ENCODE data around the gene OR2Y1. TPM values are rescaled to one million over a fixed set of nuclear protein-coding genes. Genes with fewer than 3 reads are reported as not detected.
"Not testable (repeated sequence)": the region's sequence is repeated elsewhere in the genome, so short reads cannot be mapped to it uniquely, and the experiment has no call there.

The OR2Y1 gene
- total RNA-seq: not detected

GRCh38 chr5:180739958-180740357 is at the start of gene OR2Y1:
Gene OR2Y1 (minus strand): TSS chr5:180740058. CDS start chr5:180740058, 0 bp downstream.
- peaks cover 15% of the 10 kb centered on the region for H3K27me3 Mint-ChIP-seq (ENCODE audit: low read depth)
- intact Hi-C loops (cut with micrococcal nuclease): no loop called here
- CTCF ChIA-PET: no interaction called here
- H3K9me3 Mint-ChIP-seq: no peaks in the 10 kb centered on the region
- H3K4me1 Mint-ChIP-seq (ENCODE audit: low read depth): no peaks in the 10 kb centered on the region
- no peak within 1 kb of the TSS for H3K27ac Mint-ChIP-seq
- DNase-seq: no peak
- H3K36me3 Mint-ChIP-seq (ENCODE audit: low read depth): no peaks in the 10 kb centered on the region
- no peak within 1 kb of the TSS for H3K4me3 Mint-ChIP-seq

GRCh38 chr5:180788651-180789410 is 49.0 kb upstream of the OR2Y1 start:
- H3K36me3 Mint-ChIP-seq (ENCODE audit: low read depth); H3K9me3 Mint-ChIP-seq; DNase-seq; intact Hi-C loops (cut with micrococcal nuclease); H3K27me3 Mint-ChIP-seq (ENCODE audit: low read depth); H3K27ac Mint-ChIP-seq; H3K4me3 Mint-ChIP-seq: not testable (repeated sequence)
- CTCF ChIA-PET: interaction anchor here (0.7 to 1.2 kb wide), 2 partner anchors 13 to 428 kb away, joined by 3 read pairs; no protein-coding TSS in a partner anchor
- H3K4me1 Mint-ChIP-seq (ENCODE audit: low read depth): peaks cover 31% of the 10 kb centered on the region

- Mint-ChIP-seq H3K27me3 (ENCODE audit: low read depth) (no peaks in the 10 kb centered on the region), H3K9me3 (no peaks in the 10 kb centered on the region), H3K27ac (peak overlapping the region; percentile 39), H3K4me3 (no peak overlapping the region), H3K36me3 (ENCODE audit: low read depth) (peaks cover 8% of the 10 kb centered on the region), H3K4me1 (ENCODE audit: low read depth) (peaks cover 23% of the 10 kb centered on the region)
- no peak for DNase-seq
- CTCF ChIA-PET: no interaction called here
- intact Hi-C loops (cut with micrococcal nuclease): no loop called here
Measured at GRCh38 chr5:180787711-180788431, 48.0 kb upstream of the OR2Y1 start.

- H3K4me1 Mint-ChIP-seq (ENCODE audit: low read depth): peaks cover 27% of the 10 kb centered on the region
- intact Hi-C loops (cut with micrococcal nuclease): no loop called here
Measured at GRCh38 chr5:180786531-180787398, 46.9 kb upstream of the OR2Y1 start.

GRCh38 chr5:180785794-180786221 is 46.0 kb upstream of the OR2Y1 start:
- Mint-ChIP-seq H3K4me1 (ENCODE audit: low read depth) (peaks cover 26% of the 10 kb centered on the region), H3K9me3 (no peaks in the 10 kb centered on the region), H3K27ac (peak overlapping the region; percentile 84), H3K36me3 (ENCODE audit: low read depth) (peaks cover 7% of the 10 kb centered on the region), H3K4me3 (no peak overlapping the region), H3K27me3 (ENCODE audit: low read depth) (no peaks in the 10 kb centered on the region)
- intact Hi-C loops (cut with micrococcal nuclease): loop anchor here (2.0 kb wide), 2 partner anchors 75 to 83 kb away; partner anchors contain the start of gene ZFP62
- DNase-seq: no peak
- CTCF ChIA-PET: interaction anchor here (0.9 to 3.2 kb wide), 5 partner anchors 16 to 101 kb away, joined by 3 to 12 read pairs (median 4); no protein-coding TSS in a partner anchor

More at GRCh38 chr5:180786531-180787398, 46.9 kb upstream of the OR2Y1 start:
- peak overlapping the region; percentile 84 for H3K27ac Mint-ChIP-seq
- DNase-seq: no peak
- no peaks in the 10 kb centered on the region for H3K27me3 Mint-ChIP-seq (ENCODE audit: low read depth)
- H3K9me3 Mint-ChIP-seq: no peaks in the 10 kb centered on the region
- H3K36me3 Mint-ChIP-seq (ENCODE audit: low read depth): peaks cover 8% of the 10 kb centered on the region
- H3K4me3 Mint-ChIP-seq: no peak overlapping the region
- CTCF ChIA-PET: interaction anchor here (0.9 to 2.0 kb wide), 3 partner anchors 21 to 102 kb away, joined by 3 to 4 read pairs (median 4); no protein-coding TSS in a partner anchor

- intact Hi-C loops (cut with micrococcal nuclease): loop anchor here (2.0 kb wide), 2 partner anchors 76 to 84 kb away; partner anchors contain the start of gene ZFP62
Measured at GRCh38 chr5:180785121-180785781, 45.4 kb upstream of the OR2Y1 start.

GRCh38 chr5:180784497-180785097 is 44.7 kb upstream of the OR2Y1 start:
- Mint-ChIP-seq H3K27ac (no peak overlapping the region), H3K27me3 (ENCODE audit: low read depth) (no peaks in the 10 kb centered on the region), H3K36me3 (ENCODE audit: low read depth) (peaks cover 4% of the 10 kb centered on the region), H3K4me1 (ENCODE audit: low read depth) (peaks cover 20% of the 10 kb centered on the region), H3K9me3 (no peaks in the 10 kb centered on the region), H3K4me3 (no peak overlapping the region)
- CTCF ChIA-PET: interaction anchor here (0.6 to 3.2 kb wide), 10 partner anchors 15 to 315 kb away, joined by 3 to 12 read pairs (median 4); partner anchors contain the start of gene ZFP62
- peak; percentile 89 for DNase-seq
- intact Hi-C loops (cut with micrococcal nuclease): loop anchor here (1.0 to 5.0 kb wide), 4 partner anchors 76 to 375 kb away; partner anchors contain the start of gene ZFP62

More at GRCh38 chr5:180785121-180785781, 45.4 kb upstream of the OR2Y1 start:
- Mint-ChIP-seq H3K9me3 (no peaks in the 10 kb centered on the region), H3K4me1 (ENCODE audit: low read depth) (peaks cover 24% of the 10 kb centered on the region), H3K27me3 (ENCODE audit: low read depth) (no peaks in the 10 kb centered on the region), H3K4me3 (no peak overlapping the region), H3K36me3 (ENCODE audit: low read depth) (peaks cover 5% of the 10 kb centered on the region), H3K27ac (peak overlapping the region; percentile 84)
- CTCF ChIA-PET: interaction anchor here (0.6 to 3.2 kb wide), 10 partner anchors 15 to 314 kb away, joined by 3 to 12 read pairs (median 4); partner anchors contain the start of gene ZFP62
- DNase-seq: no peak

GRCh38 chr5:180783340-180784052 is 43.6 kb upstream of the OR2Y1 start:
- H3K27ac Mint-ChIP-seq: no peak overlapping the region
- no peaks in the 10 kb centered on the region for H3K27me3 Mint-ChIP-seq (ENCODE audit: low read depth)
- no peak for DNase-seq
- no peaks in the 10 kb centered on the region for H3K9me3 Mint-ChIP-seq
- CTCF ChIA-PET: interaction anchor here (0.9 to 3.2 kb wide), 8 partner anchors 17 to 376 kb away, joined by 3 to 12 read pairs (median 4); partner anchors contain the start of gene ZFP62
- peaks cover 20% of the 10 kb centered on the region for H3K4me1 Mint-ChIP-seq (ENCODE audit: low read depth)
- H3K4me3 Mint-ChIP-seq: no peak overlapping the region
- H3K36me3 Mint-ChIP-seq (ENCODE audit: low read depth): no peaks in the 10 kb centered on the region
- intact Hi-C loops (cut with micrococcal nuclease): loop anchor here (1.0 to 5.0 kb wide), 4 partner anchors 77 to 376 kb away; partner anchors contain the start of gene ZFP62

GRCh38 chr5:180782748-180783147 is 42.9 kb upstream of the OR2Y1 start:
- peaks cover 18% of the 10 kb centered on the region for H3K4me1 Mint-ChIP-seq (ENCODE audit: low read depth)
- H3K36me3 Mint-ChIP-seq (ENCODE audit: low read depth): no peaks in the 10 kb centered on the region
- no peak for DNase-seq

GRCh38 chr5:180781900-180782326 is 42.1 kb upstream of the OR2Y1 start:
- not testable (repeated sequence) for H3K27me3 Mint-ChIP-seq (ENCODE audit: low read depth); H3K9me3 Mint-ChIP-seq; H3K4me3 Mint-ChIP-seq; H3K36me3 Mint-ChIP-seq (ENCODE audit: low read depth); H3K27ac Mint-ChIP-seq; DNase-seq
- CTCF ChIA-PET: interaction anchor here (1.3 to 1.5 kb wide), 2 partner anchors 55 to 377 kb away, joined by 3 to 4 read pairs; no protein-coding TSS in a partner anchor
- intact Hi-C loops (cut with micrococcal nuclease): loop anchor here (5.0 kb wide), 1 partner anchor 270 kb away; no protein-coding TSS in a partner anchor
- H3K4me1 Mint-ChIP-seq (ENCODE audit: low read depth): peaks cover 18% of the 10 kb centered on the region

More at GRCh38 chr5:180782748-180783147, 42.9 kb upstream of the OR2Y1 start:
- no peak overlapping the region for H3K4me3 Mint-ChIP-seq
- no peak overlapping the region for H3K27ac Mint-ChIP-seq
- H3K9me3 Mint-ChIP-seq: no peaks in the 10 kb centered on the region
- intact Hi-C loops (cut with micrococcal nuclease): loop anchor here (5.0 kb wide), 1 partner anchor 270 kb away; no protein-coding TSS in a partner anchor
- H3K27me3 Mint-ChIP-seq (ENCODE audit: low read depth): no peaks in the 10 kb centered on the region
- CTCF ChIA-PET: interaction anchor here (0.5 to 3.2 kb wide), 6 partner anchors 18 to 376 kb away, joined by 3 to 12 read pairs (median 4); no protein-coding TSS in a partner anchor

Measured in activated naive CD4-positive, alpha-beta T cell treated with anti-CD3 and anti-CD28 coated beads for 36 hours (primary cell).